22Rv1 (cell line): ENCODE measurements around the gene TECPR2.

Source experiments
- H3K27ac ChIP-seq: fragments of 450-650 bp; 2 replicates; pipeline ENCODE4 v1.5.1; 2017
- ZFX ChIP-seq: fragments of 450-650 bp; IDR thresholded peaks from 2 replicates; pipeline ENCODE4 v1.6.1; 2017; ENCODE audit warnings: antibody characterized with exemption, borderline replicate concordance
- TF ChIP-seq, protein P1 (sequence below): fragments of 450-650 bp; IDR thresholded peaks from 2 replicates; pipeline ENCODE4 v1.5.1; 2017; ENCODE audit warnings: mild to moderate bottlenecking

The TECPR2 gene

DNA sequence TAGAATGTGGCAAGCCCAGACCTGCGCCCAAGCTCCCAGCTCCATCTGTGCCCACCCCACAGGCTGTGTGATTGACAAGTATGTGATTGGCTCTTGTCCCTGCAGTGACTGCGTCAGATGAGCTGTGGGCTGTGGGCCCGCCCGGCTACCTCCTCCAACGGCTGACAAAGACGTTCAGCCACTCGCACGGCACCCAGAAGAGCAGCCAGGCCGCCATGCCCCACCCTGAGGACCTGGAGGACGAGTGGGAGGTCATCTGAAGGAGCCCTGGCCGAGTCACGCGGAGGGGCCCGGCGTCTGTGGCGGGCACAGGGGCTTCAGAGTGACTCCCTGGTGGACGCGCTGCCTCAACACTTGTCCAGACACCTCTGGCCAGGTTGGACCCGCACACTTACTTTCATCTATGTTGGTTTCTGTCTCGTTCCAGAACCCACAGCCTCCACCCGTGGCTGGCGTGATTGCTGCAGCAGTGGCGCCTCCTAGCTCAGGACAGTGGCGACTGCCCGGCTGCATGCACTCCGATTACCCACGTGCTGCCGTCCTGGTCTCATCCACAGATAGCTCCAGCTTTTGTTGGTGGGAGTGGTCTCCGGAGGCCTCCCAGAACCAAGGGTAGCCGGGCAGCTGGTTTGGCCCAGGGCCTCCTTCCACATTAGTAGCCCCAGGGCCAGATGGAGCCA lies 135.4 kb downstream of the TECPR2 start:
- TF ChIP-seq ZFX: no peak
- TF ChIP-seq, protein P1, sequence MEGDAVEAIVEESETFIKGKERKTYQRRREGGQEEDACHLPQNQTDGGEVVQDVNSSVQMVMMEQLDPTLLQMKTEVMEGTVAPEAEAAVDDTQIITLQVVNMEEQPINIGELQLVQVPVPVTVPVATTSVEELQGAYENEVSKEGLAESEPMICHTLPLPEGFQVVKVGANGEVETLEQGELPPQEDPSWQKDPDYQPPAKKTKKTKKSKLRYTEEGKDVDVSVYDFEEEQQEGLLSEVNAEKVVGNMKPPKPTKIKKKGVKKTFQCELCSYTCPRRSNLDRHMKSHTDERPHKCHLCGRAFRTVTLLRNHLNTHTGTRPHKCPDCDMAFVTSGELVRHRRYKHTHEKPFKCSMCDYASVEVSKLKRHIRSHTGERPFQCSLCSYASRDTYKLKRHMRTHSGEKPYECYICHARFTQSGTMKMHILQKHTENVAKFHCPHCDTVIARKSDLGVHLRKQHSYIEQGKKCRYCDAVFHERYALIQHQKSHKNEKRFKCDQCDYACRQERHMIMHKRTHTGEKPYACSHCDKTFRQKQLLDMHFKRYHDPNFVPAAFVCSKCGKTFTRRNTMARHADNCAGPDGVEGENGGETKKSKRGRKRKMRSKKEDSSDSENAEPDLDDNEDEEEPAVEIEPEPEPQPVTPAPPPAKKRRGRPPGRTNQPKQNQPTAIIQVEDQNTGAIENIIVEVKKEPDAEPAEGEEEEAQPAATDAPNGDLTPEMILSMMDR: peak; percentile 48

DNA sequence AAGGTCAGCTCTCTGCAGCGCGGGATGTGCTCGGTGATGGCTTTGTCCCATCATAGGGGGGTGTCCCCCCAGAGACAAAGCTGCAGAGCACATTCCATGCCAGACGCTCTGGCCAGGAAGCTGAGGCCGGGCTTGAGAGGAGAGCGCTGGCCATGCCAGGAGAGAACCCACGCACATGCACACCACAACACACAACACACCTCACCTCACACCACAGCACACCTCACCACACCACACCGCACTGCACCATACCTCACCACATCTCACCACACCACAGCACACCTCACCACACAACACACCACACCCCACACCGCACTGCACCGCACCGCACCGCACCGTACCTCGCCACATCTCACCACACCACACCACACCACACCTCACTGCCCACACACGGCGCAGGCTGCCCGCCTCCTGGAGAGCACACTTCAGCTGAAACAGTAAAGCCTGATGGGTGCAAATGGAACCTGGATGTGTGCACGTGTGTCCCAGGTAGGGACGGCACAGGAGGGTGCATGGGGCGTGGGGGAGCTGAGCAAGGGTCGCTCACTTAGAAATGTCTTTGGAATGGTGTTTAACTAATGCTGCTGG lies 136.0 kb downstream of the TECPR2 start:
- TF ChIP-seq, protein P1: no peak
- no peak for TF ChIP-seq ZFX

More for the DNA sequence above, 135.4 kb downstream of the TECPR2 start:
- H3K27ac ChIP-seq: no peak overlapping the region

DNA sequence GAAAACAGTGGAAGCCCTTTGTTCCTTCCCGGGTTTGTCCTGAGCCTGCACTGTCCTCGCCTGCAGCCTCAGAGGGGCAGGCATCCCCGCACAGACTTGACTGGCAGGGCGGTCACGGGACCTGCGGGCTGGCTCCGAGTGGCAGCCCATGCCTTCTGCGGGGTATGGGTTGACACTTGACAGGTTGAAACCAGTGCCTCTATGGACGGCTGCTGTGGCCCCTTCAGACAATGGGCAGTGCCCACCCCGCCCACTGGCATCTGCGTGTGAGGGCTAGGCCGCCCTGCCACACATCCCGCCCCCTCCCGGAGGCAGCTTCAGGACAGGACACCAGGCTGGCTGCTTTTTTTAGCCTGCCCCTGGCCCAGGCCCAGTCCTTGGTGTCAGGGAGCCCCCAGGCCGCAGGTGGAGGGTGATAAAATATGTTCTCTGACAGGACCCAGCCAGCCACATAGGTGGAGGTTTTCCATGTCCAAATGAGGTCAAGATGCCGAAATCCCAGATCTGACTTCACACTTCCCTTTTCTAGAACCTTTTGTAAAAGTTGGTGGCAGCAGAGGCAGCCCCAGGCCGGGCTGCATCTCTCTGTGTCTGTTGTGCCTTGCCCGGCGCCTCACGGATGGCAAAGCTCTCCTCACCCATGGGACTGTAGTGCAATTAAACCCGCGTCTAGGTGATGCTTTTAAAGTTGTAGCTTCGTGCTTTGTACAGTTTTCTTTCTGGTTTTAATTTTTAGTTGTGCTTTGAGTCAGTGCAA lies 136.8 kb downstream of the TECPR2 start:
- no peak overlapping the region for H3K27ac ChIP-seq
- TF ChIP-seq, protein P1: no peak
- TF ChIP-seq ZFX: no peak

More for the DNA sequence above, 136.0 kb downstream of the TECPR2 start:
- no peak overlapping the region for H3K27ac ChIP-seq

DNA sequence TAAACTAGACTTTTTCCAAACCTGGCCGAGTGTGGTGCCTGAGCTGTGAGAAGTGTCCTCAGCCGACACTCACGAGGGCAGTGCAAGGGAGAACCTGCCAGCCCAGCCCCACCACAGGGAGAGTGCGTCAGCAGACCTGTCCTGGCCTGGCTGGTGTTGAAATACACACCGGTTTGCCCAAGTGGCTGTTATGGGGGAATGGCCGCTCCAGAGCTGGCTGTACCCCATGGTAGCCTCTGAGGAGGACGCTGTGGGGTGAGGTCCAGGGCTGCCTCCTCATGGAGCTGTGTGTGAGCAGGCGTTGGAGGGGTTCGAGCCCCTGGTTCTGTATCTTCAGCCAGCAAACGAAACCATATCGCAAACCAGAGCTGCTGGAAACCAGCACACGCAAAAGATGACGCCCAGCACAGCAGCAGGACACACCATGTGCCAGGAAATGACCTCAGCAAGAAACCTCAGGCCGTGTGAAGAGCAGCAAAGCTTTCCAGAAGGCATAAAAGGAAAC lies 137.5 kb downstream of the TECPR2 start:
- peak overlapping the region; percentile 8; the same call in 1 of the 2 replicates for H3K27ac ChIP-seq
- TF ChIP-seq ZFX: no peak
- TF ChIP-seq, protein P1: no peak

DNA sequence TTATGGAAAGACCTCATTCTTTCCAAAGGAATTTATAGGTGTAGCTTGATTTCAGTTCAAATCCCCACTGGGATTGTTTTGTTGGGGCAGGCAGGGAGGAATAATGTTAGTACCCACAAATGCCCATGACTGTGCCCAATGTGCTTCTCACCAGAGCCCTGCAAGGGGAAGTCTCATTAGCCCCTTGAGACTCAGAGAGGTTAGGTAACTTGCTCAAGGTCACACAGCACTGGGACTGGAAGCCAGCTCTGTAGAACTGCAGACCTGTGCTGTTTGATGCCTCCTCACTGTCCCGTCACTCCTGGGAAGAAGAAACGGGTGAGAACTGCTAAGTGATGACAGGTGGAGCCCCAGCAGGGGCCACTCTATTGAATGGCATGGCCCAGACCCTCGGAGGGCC lies 138.0 kb downstream of the TECPR2 start:
- TF ChIP-seq ZFX: no peak
- TF ChIP-seq, protein P1: no peak
- peak overlapping the region; percentile 8; the same call in 1 of the 2 replicates for H3K27ac ChIP-seq

DNA sequence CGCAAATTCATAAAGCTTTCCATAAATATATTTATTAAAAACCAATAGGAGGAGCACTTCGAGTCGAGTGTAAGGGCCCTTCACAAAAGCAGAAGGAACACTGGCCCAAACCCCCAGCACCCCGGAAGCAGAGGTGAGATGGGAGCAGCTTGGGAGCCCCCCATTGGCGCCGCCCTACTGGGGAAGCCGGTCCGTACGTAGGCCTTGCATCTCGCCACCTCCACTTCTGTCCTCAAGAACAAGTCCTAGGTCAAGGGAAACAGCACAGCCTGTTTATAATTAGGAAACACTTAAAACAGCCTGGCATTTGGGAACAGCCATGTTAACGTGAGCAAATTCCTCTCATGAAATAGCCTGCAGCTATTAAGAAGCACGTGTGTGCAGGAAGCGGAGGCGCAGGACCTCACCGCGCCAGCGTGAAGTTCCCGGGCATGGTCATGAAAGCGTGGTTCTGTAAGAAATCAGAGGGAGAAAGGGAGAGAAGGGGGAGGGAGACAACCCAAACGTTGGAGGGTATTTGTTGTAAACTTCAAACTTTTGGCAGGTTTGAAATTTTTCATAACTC lies 139.1 kb downstream of the TECPR2 start:
- no peak for TF ChIP-seq ZFX
- TF ChIP-seq, protein P1: peak; percentile 43; the same call in 1 of the 2 replicates
- H3K27ac ChIP-seq: no peak overlapping the region
